Ishikawa (cell line): ENCODE results near the gene CNNM3.

Experiments
- CEBPB ChIP-seq: IDR thresholded peaks from 2 replicates; pipeline ENCODE4 v1.6.1; 2012
- CREB1 ChIP-seq: IDR thresholded peaks from 2 replicates; pipeline ENCODE4 v1.6.1; 2012; ENCODE audit warnings: low read depth
- EGR1 ChIP-seq: IDR thresholded peaks from 2 replicates; pipeline ENCODE4 v1.6.1; 2012
- EP300 ChIP-seq: IDR thresholded peaks from 2 replicates; pipeline ENCODE4 v1.6.1; 2012; ENCODE audit warnings: borderline replicate concordance
- RAD21 ChIP-seq: IDR thresholded peaks from 2 replicates; pipeline ENCODE4 v1.6.1; 2012; ENCODE audit warnings: low read depth
- TAF1 ChIP-seq: IDR thresholded peaks from 2 replicates; pipeline ENCODE4 v1.6.1; 2012; ENCODE audit warnings: low read depth, mild to moderate bottlenecking
- TCF12 ChIP-seq: IDR thresholded peaks from 2 replicates; pipeline ENCODE4 v1.6.1; 2012; ENCODE audit warnings: low read depth
- TEAD4 ChIP-seq: IDR thresholded peaks from 2 replicates; pipeline ENCODE4 v1.6.1; 2012
- YY1 ChIP-seq: IDR thresholded peaks from 2 replicates; pipeline ENCODE4 v1.6.1; 2012; ENCODE audit warnings: low read depth
- TF ChIP-seq, protein P1 (sequence below): IDR thresholded peaks from 2 replicates; pipeline ENCODE4 v1.6.1; 2012; ENCODE audit warnings: low read depth, mild to moderate bottlenecking
- TF ChIP-seq, protein P2 (sequence below): IDR thresholded peaks from 2 replicates; pipeline ENCODE4 v1.6.1; 2012
- TF ChIP-seq, protein P3 (sequence below): IDR thresholded peaks from 2 replicates; pipeline ENCODE4 v1.6.1; 2012

DNA sequence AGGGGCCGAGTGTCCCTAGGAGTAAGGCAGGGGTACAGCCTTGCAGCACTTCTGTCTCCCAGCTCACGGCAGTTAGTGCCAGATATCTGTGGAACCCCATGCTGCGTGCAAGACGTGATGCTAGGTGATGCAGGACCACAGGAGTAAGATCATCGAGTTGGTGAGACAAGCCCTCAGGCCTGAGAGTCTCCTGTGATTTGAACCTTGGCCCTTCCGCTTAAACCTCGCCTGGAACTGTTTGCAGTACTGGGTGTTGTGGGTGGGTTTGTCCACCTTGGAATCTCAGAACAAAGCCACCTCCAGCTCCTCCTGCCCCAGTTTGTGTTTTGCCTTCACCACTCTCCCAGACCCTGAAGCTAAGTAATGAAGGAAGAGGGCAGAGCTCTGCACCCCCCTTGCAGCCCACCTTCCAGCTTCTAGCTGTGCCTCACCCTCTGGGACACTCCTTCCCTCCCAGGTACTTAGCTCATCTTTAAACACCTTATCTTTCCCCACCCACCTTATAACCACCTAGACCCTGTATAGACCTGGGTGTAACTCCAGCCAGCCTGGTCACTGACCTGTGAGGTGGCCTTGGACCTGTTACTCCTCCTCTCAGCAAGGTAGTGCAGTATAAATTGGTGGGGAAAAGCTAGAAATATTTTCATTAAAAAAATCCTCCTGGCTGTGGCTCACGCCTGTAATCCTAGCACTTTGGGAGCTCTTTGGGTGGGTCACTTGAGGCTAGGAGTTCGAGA lies 48.8 kb upstream of the CNNM3 start:
- TF ChIP-seq TEAD4: no peak
- no peak for TF ChIP-seq CEBPB
- no peak for TF ChIP-seq YY1
- no peak for TF ChIP-seq CREB1
- TF ChIP-seq, protein P1, sequence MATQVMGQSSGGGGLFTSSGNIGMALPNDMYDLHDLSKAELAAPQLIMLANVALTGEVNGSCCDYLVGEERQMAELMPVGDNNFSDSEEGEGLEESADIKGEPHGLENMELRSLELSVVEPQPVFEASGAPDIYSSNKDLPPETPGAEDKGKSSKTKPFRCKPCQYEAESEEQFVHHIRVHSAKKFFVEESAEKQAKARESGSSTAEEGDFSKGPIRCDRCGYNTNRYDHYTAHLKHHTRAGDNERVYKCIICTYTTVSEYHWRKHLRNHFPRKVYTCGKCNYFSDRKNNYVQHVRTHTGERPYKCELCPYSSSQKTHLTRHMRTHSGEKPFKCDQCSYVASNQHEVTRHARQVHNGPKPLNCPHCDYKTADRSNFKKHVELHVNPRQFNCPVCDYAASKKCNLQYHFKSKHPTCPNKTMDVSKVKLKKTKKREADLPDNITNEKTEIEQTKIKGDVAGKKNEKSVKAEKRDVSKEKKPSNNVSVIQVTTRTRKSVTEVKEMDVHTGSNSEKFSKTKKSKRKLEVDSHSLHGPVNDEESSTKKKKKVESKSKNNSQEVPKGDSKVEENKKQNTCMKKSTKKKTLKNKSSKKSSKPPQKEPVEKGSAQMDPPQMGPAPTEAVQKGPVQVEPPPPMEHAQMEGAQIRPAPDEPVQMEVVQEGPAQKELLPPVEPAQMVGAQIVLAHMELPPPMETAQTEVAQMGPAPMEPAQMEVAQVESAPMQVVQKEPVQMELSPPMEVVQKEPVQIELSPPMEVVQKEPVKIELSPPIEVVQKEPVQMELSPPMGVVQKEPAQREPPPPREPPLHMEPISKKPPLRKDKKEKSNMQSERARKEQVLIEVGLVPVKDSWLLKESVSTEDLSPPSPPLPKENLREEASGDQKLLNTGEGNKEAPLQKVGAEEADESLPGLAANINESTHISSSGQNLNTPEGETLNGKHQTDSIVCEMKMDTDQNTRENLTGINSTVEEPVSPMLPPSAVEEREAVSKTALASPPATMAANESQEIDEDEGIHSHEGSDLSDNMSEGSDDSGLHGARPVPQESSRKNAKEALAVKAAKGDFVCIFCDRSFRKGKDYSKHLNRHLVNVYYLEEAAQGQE: no peak
- TF ChIP-seq, protein P2, sequence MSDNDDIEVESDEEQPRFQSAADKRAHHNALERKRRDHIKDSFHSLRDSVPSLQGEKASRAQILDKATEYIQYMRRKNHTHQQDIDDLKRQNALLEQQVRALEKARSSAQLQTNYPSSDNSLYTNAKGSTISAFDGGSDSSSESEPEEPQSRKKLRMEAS: no peak
- TF ChIP-seq TCF12: no peak
- no peak for TF ChIP-seq EP300
- TF ChIP-seq EGR1: no peak
- no peak for TF ChIP-seq TAF1
- TF ChIP-seq RAD21: no peak
- TF ChIP-seq, protein P3, sequence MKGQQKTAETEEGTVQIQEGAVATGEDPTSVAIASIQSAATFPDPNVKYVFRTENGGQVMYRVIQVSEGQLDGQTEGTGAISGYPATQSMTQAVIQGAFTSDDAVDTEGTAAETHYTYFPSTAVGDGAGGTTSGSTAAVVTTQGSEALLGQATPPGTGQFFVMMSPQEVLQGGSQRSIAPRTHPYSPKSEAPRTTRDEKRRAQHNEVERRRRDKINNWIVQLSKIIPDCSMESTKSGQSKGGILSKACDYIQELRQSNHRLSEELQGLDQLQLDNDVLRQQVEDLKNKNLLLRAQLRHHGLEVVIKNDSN: no peak
